SK-N-SH (cell line): Measurements from ENCODE around the gene DHRS13. TPM values are rescaled to one million over a fixed set of nuclear protein-coding genes. Genes with fewer than 3 reads are reported as not detected.

Experiments used
- CTCF ChIA-PET: fragments of 300-600, 350-600 bp; formaldehyde crosslinking; extraction: SDS; loops from one replicate; lab custom pipeline; 2021; lab: Yijun Ruan, JAX
- POLR2A ChIA-PET: fragments of 350-600 bp; sonication (Branson Sonifier 250); formaldehyde crosslinking; extraction: SDS; loops from one replicate; lab custom pipeline; 2020; ENCODE audit warnings: antibody characterized with exemption, inconsistent platforms; lab: Yijun Ruan, JAX
- DNase-seq: peaks from one replicate; pipeline ENCODE4 v3.0.0; 2012
- H2AFZ ChIP-seq: fragments of 200-600 bp; sonication (generic); 2 replicates; pipeline ENCODE4 v1.8.1; 2016; ENCODE audit warnings: antibody characterized with exemption, mild to moderate bottlenecking, low read depth
- H3F3A ChIP-seq: fragments of 200-600 bp; sonication (generic); replicated peaks from 2 replicates; pipeline ENCODE3; 2016; ENCODE audit warnings: antibody characterized with exemption, mild to moderate bottlenecking; ENCODE audit not compliant: insufficient read depth
- H3K27ac ChIP-seq, 2 experiments: fragments of 200-500 bp in 1 of 2; fragments of 200-600 bp in 1 of 2; sonication (Bioruptor generic) in 1 of 2; sonication (generic), shearing (Covaris generic) in 1 of 2; 2 replicates each; pipeline versions ENCODE4 v1.5.1 to v1.6.1; 2014 to 2016; ENCODE audit warnings: low read depth in 2 of 2, inconsistent platforms in 1 of 2, low read length in 1 of 2, mild to moderate bottlenecking in 1 of 2, mixed read lengths in 1 of 2
- H3K27me3 ChIP-seq: fragments of 200-600 bp; sonication (generic), shearing (Covaris generic); 2 replicates; pipeline ENCODE4 v1.6.1; 2016; ENCODE audit warnings: mixed run types; ENCODE audit not compliant: insufficient read depth
- H3K36me3 ChIP-seq, 2 experiments: fragments of 200-500 bp in 1 of 2; fragments of 200-600 bp in 1 of 2; sonication (Bioruptor generic) in 1 of 2; sonication (generic) in 1 of 2; replicated peaks in 1 of 2; 2 replicates each; pipeline versions ENCODE3 to v1.5.1; 2014 to 2016; ENCODE audit warnings: low read length in 1 of 2, mild to moderate bottlenecking in 1 of 2; ENCODE audit not compliant: insufficient read depth in 2 of 2, control insufficient read depth in 1 of 2
- H3K4me1 ChIP-seq, 2 experiments: fragments of 200-500 bp in 1 of 2; fragments of 200-600 bp in 1 of 2; sonication (Bioruptor generic) in 1 of 2; sonication (generic), shearing (Covaris generic) in 1 of 2; 2 replicates each; pipeline versions ENCODE4 v1.5.1 to v1.6.1; 2014 to 2016; ENCODE audit warnings: low read depth in 1 of 2, low read length in 1 of 2, mixed run types in 1 of 2; ENCODE audit not compliant: insufficient read depth in 2 of 2, control insufficient read depth in 1 of 2
- H3K4me2 ChIP-seq: fragments of 200-600 bp; sonication (generic), shearing (Covaris generic); 2 replicates; pipeline ENCODE4 v1.6.1; 2017; ENCODE audit warnings: mixed run types
- H3K4me3 ChIP-seq, 2 experiments: fragments of 200-500 bp in 1 of 2; fragments of 200-600 bp in 1 of 2; sonication (Bioruptor generic) in 1 of 2; sonication (generic), shearing (Covaris generic) in 1 of 2; 2 replicates each; pipeline versions ENCODE4 v1.5.1 to v1.8.1; 2014 to 2016; ENCODE audit warnings: low read depth in 2 of 2, inconsistent platforms in 1 of 2, low read length in 1 of 2, mild to moderate bottlenecking in 1 of 2, mixed read lengths in 1 of 2, moderate library complexity in 1 of 2
- H3K79me2 ChIP-seq: fragments of 200-600 bp; sonication (generic); 2 replicates; pipeline ENCODE4 v1.8.1; 2017; ENCODE audit warnings: mild to moderate bottlenecking; ENCODE audit not compliant: insufficient read depth
- H3K9ac ChIP-seq: fragments of 200-600 bp; sonication (generic); 2 replicates; pipeline ENCODE4 v1.6.1; 2017; ENCODE audit warnings: mixed run types
- H3K9me2 ChIP-seq: fragments of 200-600 bp; sonication (generic); 2 replicates; pipeline ENCODE4 v1.6.1; 2017; ENCODE audit warnings: mixed run types
- H3K9me3 ChIP-seq: fragments of 200-600 bp; sonication (generic); 2 replicates; pipeline ENCODE4 v1.6.1; 2017; ENCODE audit warnings: mixed run types, mild to moderate bottlenecking, moderate library complexity
- H4K20me1 ChIP-seq: fragments of 200-600 bp; sonication (generic); 2 replicates; pipeline ENCODE4 v1.6.1; 2017; ENCODE audit warnings: mild to moderate bottlenecking, mixed run types; ENCODE audit not compliant: insufficient read depth
- ELF1 ChIP-seq: IDR thresholded peaks from 2 replicates; pipeline ENCODE4 v1.4.0; 2012
- EP300 ChIP-seq, 2 experiments: IDR thresholded peaks; 2 replicates each; pipeline versions ENCODE4 v1.4.0 to v1.6.1; 2012; ENCODE audit warnings: borderline replicate concordance in 1 of 2, low read depth in 1 of 2, low read length in 1 of 2
- EZH2phosphoT487 ChIP-seq: fragments of 200-600 bp; sonication (generic); IDR thresholded peaks from 2 replicates; pipeline ENCODE4 v1.6.1; 2017; ENCODE audit warnings: low read depth, mixed run types, mild to moderate bottlenecking, antibody characterized with exemption, moderate library complexity, borderline replicate concordance
- FOSL2 ChIP-seq: IDR thresholded peaks from 2 replicates; pipeline ENCODE4 v1.4.0; 2012; ENCODE audit warnings: low read depth, mild to moderate bottlenecking, moderate library complexity, borderline replicate concordance
- FOXJ3 ChIP-seq: sonication (generic); formaldehyde crosslinking; IDR thresholded peaks from 2 replicates; pipeline ENCODE4 v1.5.1; 2020; ENCODE audit warnings: mild to moderate bottlenecking, missing genetic modification reagents
- FOXM1 ChIP-seq: IDR thresholded peaks from 2 replicates; pipeline ENCODE4 v1.4.0; 2012; ENCODE audit warnings: low read depth, mild to moderate bottlenecking
- GABPA ChIP-seq: IDR thresholded peaks from 2 replicates; pipeline ENCODE4 v1.4.0; 2012; ENCODE audit warnings: low read depth, mild to moderate bottlenecking
- IRF3 ChIP-seq: fragments of 150-350 bp; IDR thresholded peaks from 2 replicates; pipeline ENCODE4 v1.6.1; 2016; ENCODE audit warnings: mild to moderate bottlenecking, low read depth, low read length
- JUND ChIP-seq: IDR thresholded peaks from 2 replicates; pipeline ENCODE4 v1.4.0; 2012
- MAX ChIP-seq: IDR thresholded peaks from 2 replicates; pipeline ENCODE4 v1.4.0; 2012; ENCODE audit warnings: low read depth
- NFIC ChIP-seq: IDR thresholded peaks from 2 replicates; pipeline ENCODE4 v1.4.0; 2012; ENCODE audit warnings: borderline replicate concordance
- PBX3 ChIP-seq: IDR thresholded peaks from 2 replicates; pipeline ENCODE4; 2012
- RAD21 ChIP-seq: IDR thresholded peaks from 2 replicates; pipeline ENCODE4 v1.6.1; 2012; ENCODE audit warnings: mild to moderate bottlenecking, low read length
- SIN3A ChIP-seq: IDR thresholded peaks from 2 replicates; pipeline ENCODE4 v1.6.1; 2012; ENCODE audit warnings: low read depth, mild to moderate bottlenecking, low read length, moderate library complexity, borderline replicate concordance
- SMC3 ChIP-seq: IDR thresholded peaks from 2 replicates; pipeline ENCODE4 v1.6.1; 2012; ENCODE audit warnings: low read depth, low read length, improper control_type of control experiment
- TCF12 ChIP-seq: IDR thresholded peaks from 2 replicates; pipeline ENCODE4 v1.4.0; 2012
- USF1 ChIP-seq: IDR thresholded peaks from 2 replicates; pipeline ENCODE4 v1.4.0; 2012; ENCODE audit warnings: low read depth, borderline replicate concordance
- YY1 ChIP-seq: IDR thresholded peaks from 2 replicates; pipeline ENCODE4 v1.4.0; 2012; ENCODE audit warnings: low read depth, mild to moderate bottlenecking
- WGBS: methylation state at CpG from one replicate; pipeline ENCODE4 v1.1.6; 2017; ENCODE audit warnings: low lambda C conversion rate; 5-methylcytosine and 5-hydroxymethylcytosine counted together
- polyA plus RNA-seq, 3 experiments: library from polyadenylated mRNA; depleted of rRNA; stranded (reverse); fragments of >200 nt; gene quantifications; 2 replicates each; pipeline ENCODE4 v1.2.3, GENCODE V29; 2012
- TF ChIP-seq, protein P1 (sequence below): IDR thresholded peaks from 2 replicates; pipeline ENCODE4 v1.4.0; 2012; ENCODE audit warnings: low read depth, borderline replicate concordance

DHRS13 gene
- polyA plus RNA-seq, 1 of the 3 experiments (the other 2 are of a cell fraction) = 7.4 TPM

- ChIA-PET CTCF (interaction anchor here (0.6 to 2.2 kb wide), 5 partner anchors 9 to 220 kb away, joined by 3 to 8 read pairs (median 3); partner anchors contain the start of gene FLOT2), POLR2A (no interaction called here)
- peak overlapping the region; percentile 90 for H3K9ac ChIP-seq
- no peak for TF ChIP-seq FOXM1
- TF ChIP-seq PBX3 = peak; percentile 36; the same call in 1 of the 2 replicates
- TF ChIP-seq TCF12 = peak; percentile 59
- no peak for TF ChIP-seq GABPA
- TF ChIP-seq USF1 = no peak
- peak; percentile 31; the same call in 1 of the 2 replicates for TF ChIP-seq FOSL2
- peak in 1 of 2 experiments; percentile 55; a peak in 1 of 4 replicates for TF ChIP-seq EP300 (IDR thresholded peaks at IDR 0.05; ENCODE audit: borderline replicate concordance in 1 of 2, low read depth in 1 of 2, low read length in 1 of 2)
- TF ChIP-seq NFIC = 0 out of 2 replicates have a peak, but pooled peaks have one; percentile 20
- TF ChIP-seq, protein P1, sequence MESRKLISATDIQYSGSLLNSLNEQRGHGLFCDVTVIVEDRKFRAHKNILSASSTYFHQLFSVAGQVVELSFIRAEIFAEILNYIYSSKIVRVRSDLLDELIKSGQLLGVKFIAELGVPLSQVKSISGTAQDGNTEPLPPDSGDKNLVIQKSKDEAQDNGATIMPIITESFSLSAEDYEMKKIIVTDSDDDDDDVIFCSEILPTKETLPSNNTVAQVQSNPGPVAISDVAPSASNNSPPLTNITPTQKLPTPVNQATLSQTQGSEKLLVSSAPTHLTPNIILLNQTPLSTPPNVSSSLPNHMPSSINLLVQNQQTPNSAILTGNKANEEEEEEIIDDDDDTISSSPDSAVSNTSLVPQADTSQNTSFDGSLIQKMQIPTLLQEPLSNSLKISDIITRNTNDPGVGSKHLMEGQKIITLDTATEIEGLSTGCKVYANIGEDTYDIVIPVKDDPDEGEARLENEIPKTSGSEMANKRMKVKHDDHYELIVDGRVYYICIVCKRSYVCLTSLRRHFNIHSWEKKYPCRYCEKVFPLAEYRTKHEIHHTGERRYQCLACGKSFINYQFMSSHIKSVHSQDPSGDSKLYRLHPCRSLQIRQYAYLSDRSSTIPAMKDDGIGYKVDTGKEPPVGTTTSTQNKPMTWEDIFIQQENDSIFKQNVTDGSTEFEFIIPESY = 0 out of 2 replicates have a peak, but pooled peaks have one; percentile 10
- H3K9me2 ChIP-seq = no peaks in the 10 kb centered on the region
- no peaks in the 10 kb centered on the region for H3K9me3 ChIP-seq
- peak overlapping the region; percentile 87 for H3K4me2 ChIP-seq
- no peak overlapping the region for H3K4me3 ChIP-seq
- WGBS = 46% methylated on average over 4 of the region's 4 CpGs
- peaks cover 45% of the 10 kb centered on the region for H3F3A ChIP-seq
- peak overlapping the region in 1 of 2 experiments; percentile 99; a peak in 2 of 4 replicates for H3K27ac ChIP-seq
- peaks cover 94% of the 10 kb centered on the region for H3K79me2 ChIP-seq
- no peak overlapping the region for H2AFZ ChIP-seq
- H3K27me3 ChIP-seq = no peaks in the 10 kb centered on the region
- peaks cover 28% of the 10 kb centered on the region for H4K20me1 ChIP-seq
- H3K4me1 ChIP-seq = peaks cover 12 to 20% of the 10 kb centered on the region in 2 experiments; a peak in 3 of 4 replicates
- peaks cover 20 to 25% of the 10 kb centered on the region in 2 experiments for H3K36me3 ChIP-seq
- no peak for DNase-seq
These were observed 43.4 kb upstream of the DHRS13 start for GRCh38 chr17:28946239-28946638.

DNA sequence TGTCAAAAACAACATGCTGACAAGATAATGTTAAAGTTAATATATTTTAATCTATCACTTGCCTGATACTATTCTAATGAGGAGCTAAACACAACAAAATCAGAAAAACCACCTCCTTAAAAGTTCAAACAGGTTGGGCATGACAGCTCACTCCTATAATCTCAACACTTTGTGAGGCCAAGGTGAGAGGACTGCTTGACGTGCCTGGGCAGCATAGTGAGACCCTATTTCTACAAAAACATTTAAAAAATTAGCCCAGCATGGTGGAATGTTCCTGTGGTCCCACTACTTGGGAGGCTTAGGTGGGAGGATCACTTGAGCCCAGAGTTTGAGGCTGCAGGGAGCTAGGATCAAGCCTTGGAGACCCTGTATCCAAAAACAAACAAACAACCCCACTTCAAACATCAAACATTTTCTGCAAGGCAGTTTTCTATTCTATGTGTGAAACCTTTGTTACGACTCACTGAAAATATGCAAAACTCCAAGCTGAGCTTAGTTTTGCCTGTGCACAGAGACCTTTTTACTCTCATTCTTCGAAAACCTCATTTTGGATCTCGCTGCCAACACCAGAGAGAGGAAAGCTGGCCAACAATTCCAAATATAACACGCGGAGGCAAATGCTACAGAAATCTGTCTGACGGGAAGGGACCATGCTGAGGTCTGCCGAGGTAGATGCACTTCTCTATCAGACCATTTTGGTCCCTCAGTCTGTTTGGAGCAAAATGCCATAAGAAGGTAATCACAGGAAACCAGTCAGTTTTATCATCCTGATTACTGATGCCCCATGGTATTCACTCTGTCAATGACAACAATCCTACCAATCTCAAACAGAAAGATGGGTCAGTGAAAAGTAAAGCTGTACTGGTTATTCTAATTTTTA is 42.2 kb upstream of the DHRS13 start:
- Histone ChIP-seq H3K9ac (peak overlapping the region; percentile 71), H3K4me3 (peak overlapping the region in 1 of 2 experiments; percentile 30; a peak in 2 of 4 replicates), H3K9me3 (no peaks in the 10 kb centered on the region), H3K27ac (peak overlapping the region in 1 of 2 experiments; percentile 99; a peak in 2 of 4 replicates), H3K4me2 (peak overlapping the region; percentile 56), H3K27me3 (no peaks in the 10 kb centered on the region), H3F3A (peaks cover 45% of the 10 kb centered on the region), H3K79me2 (peaks cover 96% of the 10 kb centered on the region), H3K9me2 (no peaks in the 10 kb centered on the region), H4K20me1 (peaks cover 39% of the 10 kb centered on the region), H2AFZ (no peak overlapping the region), H3K4me1 (peaks cover 12 to 20% of the 10 kb centered on the region in 2 experiments; a peak in 3 of 4 replicates), H3K36me3 (peaks cover 20 to 31% of the 10 kb centered on the region in 2 experiments)
- WGBS = 79% methylated on average over 8 of the region's 8 CpGs
- ChIA-PET POLR2A (no interaction called here), CTCF (interaction anchor here (1.1 to 2.3 kb wide), 11 partner anchors 8 to 220 kb away, joined by 3 to 12 read pairs (median 4); partner anchors contain the start of gene FLOT2)
- no peak for DNase-seq
- peak; percentile 41; the same call in 1 of the 2 replicates for TF ChIP-seq JUND
- TF ChIP-seq FOSL2 = peak; percentile 56; the same call in 1 of the 2 replicates
- no peak for TF ChIP-seq EZH2phosphoT487
- TF ChIP-seq IRF3 = no peak
- TF ChIP-seq TCF12 = peak; percentile 34; the same call in 1 of the 2 replicates
- TF ChIP-seq RAD21 = no peak
- TF ChIP-seq MAX = 0 out of 2 replicates have a peak, but pooled peaks have one; percentile 19
- TF ChIP-seq SMC3 = no peak
- TF ChIP-seq YY1 = no peak
- no peak for TF ChIP-seq USF1
- TF ChIP-seq NFIC = peak; percentile 28; the same call in 1 of the 2 replicates
- no peak for TF ChIP-seq FOXJ3 (CRISPR knock-in tag)
- no peak for TF ChIP-seq SIN3A
- no peak for TF ChIP-seq ELF1
